CD8-positive, alpha-beta memory T cell (primary cell): ENCODE data around the gene PRRT3. TPM values are rescaled to one million over a fixed set of nuclear protein-coding genes. Genes with fewer than 3 reads are reported as not detected.
A peak's percentile ranks its signal among the peaks of the same experiment; 100 is the strongest.

Experiments
- CTCF ChIA-PET: fragments of 350-600 bp; sonication (Branson Sonifier 250); formaldehyde crosslinking; loops from one replicate; lab custom pipeline; 2021; ENCODE audit warnings: antibody characterized with exemption; lab: Charles Lee
- POLR2A ChIA-PET: fragments of 350-600 bp; sonication (Branson Sonifier 250); formaldehyde crosslinking; loops from one replicate; lab custom pipeline; 2021; ENCODE audit warnings: antibody characterized with exemption; lab: Charles Lee
- DNase-seq, 5 donors: peaks; one replicate each; pipeline versions ENCODE4 v3.0.0 to v3.0.0-alpha.2; 2020 to 2022; ENCODE audit warnings: mixed read lengths in 1 of 5
- H3K27ac ChIP-seq: one replicate; pipeline ENCODE4 v1.7.0; 2013; ENCODE audit warnings: low read depth, mild to moderate bottlenecking, low read length, moderate library complexity
- H3K27me3 ChIP-seq: 2 replicates; pipeline ENCODE4 v1.7.0; 2013; ENCODE audit warnings: low read length, mild to moderate bottlenecking; ENCODE audit not compliant: insufficient read depth, poor library complexity, severe bottlenecking
- H3K36me3 ChIP-seq: 2 replicates; pipeline ENCODE4 v1.7.0; 2013; ENCODE audit warnings: mild to moderate bottlenecking, low read length, moderate library complexity; ENCODE audit not compliant: insufficient read depth
- H3K4me1 ChIP-seq: 2 replicates; pipeline ENCODE4 v1.7.0; 2013; ENCODE audit warnings: mild to moderate bottlenecking, low read length, moderate library complexity; ENCODE audit not compliant: insufficient read depth
- H3K4me3 ChIP-seq: 2 replicates; pipeline ENCODE4 v1.7.0; 2013; ENCODE audit warnings: mild to moderate bottlenecking, low read length
- H3K9me3 ChIP-seq: 2 replicates; pipeline ENCODE4 v1.7.0; 2013; ENCODE audit warnings: mild to moderate bottlenecking, low read length
- H3K27ac Mint-ChIP-seq, 8 donors: one replicate each; pipeline ENCODE4 v1.8.0; 2020 to 2021; ENCODE audit warnings: mixed read lengths in 8 of 8, mild to moderate bottlenecking in 6 of 8, inconsistent platforms in 3 of 8, moderate library complexity in 3 of 8
- H3K27me3 Mint-ChIP-seq, 2 donors: one replicate each; pipeline ENCODE4 v1.8.0; 2020 to 2021; ENCODE audit warnings: mixed read lengths in 2 of 2, mild to moderate bottlenecking in 1 of 2, moderate library complexity in 1 of 2
- H3K36me3 Mint-ChIP-seq, 3 donors: one replicate each; pipeline ENCODE4 v1.8.0; 2020 to 2021; ENCODE audit warnings: mixed read lengths in 3 of 3, inconsistent platforms in 1 of 3, mild to moderate bottlenecking in 1 of 3
- H3K4me1 Mint-ChIP-seq, 3 donors: one replicate each; pipeline ENCODE4 v1.8.0; 2020 to 2021; ENCODE audit warnings: mixed read lengths in 3 of 3, inconsistent platforms in 1 of 3, mild to moderate bottlenecking in 1 of 3
- H3K4me3 Mint-ChIP-seq, 7 donors: one replicate each; pipeline ENCODE4 v1.8.0; 2020 to 2021; ENCODE audit warnings: mixed read lengths in 7 of 7, mild to moderate bottlenecking in 6 of 7, moderate library complexity in 4 of 7, inconsistent platforms in 2 of 7
- H3K9me3 Mint-ChIP-seq, 5 donors: one replicate each; pipeline ENCODE4 v1.8.0; 2020 to 2022; ENCODE audit warnings: mixed read lengths in 5 of 5, mild to moderate bottlenecking in 3 of 5, moderate library complexity in 2 of 5, inconsistent platforms in 1 of 5
- polyA plus RNA-seq: library from polyadenylated mRNA; unstranded; fragments of 300-500 nt; fragmentation: Illumina TruSeq; gene quantifications from one replicate; pipeline ENCODE4 v1.2.3, GENCODE V29; 2021
- total RNA-seq, 2 experiments: library from RNA; stranded (reverse); gene quantifications; one replicate each; pipeline ENCODE4 v1.2.3, GENCODE V29; 2021

The PRRT3 gene
- total and polyA plus RNA-seq, 3 experiments from 2014 or later: 5.4 to 12.3 (median 12.1) TPM

GRCh38 chr3:9912294-9912935 is 39.8 kb downstream of the PRRT3 start:
- Mint-ChIP-seq H3K27ac (peak overlapping the region in 3 of 8 donors; percentile 7 to 28 (median 19)), H3K27me3 (peaks cover 7 to 16% of the 10 kb centered on the region in 2 donors), H3K9me3 (no peaks in the 10 kb centered on the region), H3K36me3 (peaks cover 0 to 2% (median 2%) of the 10 kb centered on the region in 3 donors), H3K4me1 (peaks cover 7 to 21% (median 15%) of the 10 kb centered on the region in 3 donors), H3K4me3 (peak overlapping the region in 1 of 7 donors; percentile 7)
- Histone ChIP-seq H3K36me3 (no peaks in the 10 kb centered on the region), H3K4me1 (peaks cover 9% of the 10 kb centered on the region), H3K27ac (no peak overlapping the region), H3K27me3 (no peaks in the 10 kb centered on the region), H3K4me3 (no peak overlapping the region), H3K9me3 (no peaks in the 10 kb centered on the region)
- ChIA-PET CTCF (interaction anchor here (0.6 to 2.7 kb wide), 4 partner anchors 10 to 74 kb away, joined by 3 to 11 read pairs (median 6); partner anchors contain the start of genes CRELD1, EMC3 and JAGN1), POLR2A (interaction anchor here (2.1 kb wide), 1 partner anchor 22 kb away, joined by 4 read pairs; the partner anchor contains the start of gene JAGN1)
- DNase-seq: no peak

- no peak overlapping the region for H3K4me3 Mint-ChIP-seq
- H3K4me1 Mint-ChIP-seq: peaks cover 7 to 20% (median 15%) of the 10 kb centered on the region in 3 donors
- peak overlapping the region in 2 of 8 donors; percentile 19 to 28 for H3K27ac Mint-ChIP-seq
- peaks cover 9% of the 10 kb centered on the region for H3K4me1 ChIP-seq
- DNase-seq: no peak
- H3K27me3 Mint-ChIP-seq: peaks cover 7 to 16% of the 10 kb centered on the region in 2 donors
- no peaks in the 10 kb centered on the region for H3K9me3 ChIP-seq
- H3K27me3 ChIP-seq: no peaks in the 10 kb centered on the region
- ChIA-PET CTCF (interaction anchor here (1.4 to 1.7 kb wide), 3 partner anchors 22 to 75 kb away, joined by 3 to 10 read pairs (median 4); partner anchors contain the start of genes CRELD1, EMC3 and JAGN1), POLR2A (no interaction called here)
- H3K9me3 Mint-ChIP-seq: no peaks in the 10 kb centered on the region
- no peak overlapping the region for H3K27ac ChIP-seq
- H3K36me3 Mint-ChIP-seq: peaks cover 0 to 2% (median 2%) of the 10 kb centered on the region in 3 donors
- no peak overlapping the region for H3K4me3 ChIP-seq
- no peaks in the 10 kb centered on the region for H3K36me3 ChIP-seq
Observed at GRCh38 chr3:9911863-9912262, 40.3 kb downstream of the PRRT3 start.

- Histone ChIP-seq H3K4me3 (no peak overlapping the region), H3K36me3 (no peaks in the 10 kb centered on the region), H3K9me3 (no peaks in the 10 kb centered on the region), H3K27me3 (no peaks in the 10 kb centered on the region), H3K4me1 (no peaks in the 10 kb centered on the region), H3K27ac (no peak overlapping the region)
- peak overlapping the region in 3 of 8 donors; percentile 4 to 56 (median 23) for H3K27ac Mint-ChIP-seq
- peaks cover 0 to 2% (median 2%) of the 10 kb centered on the region in 3 donors for H3K36me3 Mint-ChIP-seq
- peaks cover 4 to 8% (median 8%) of the 10 kb centered on the region in 3 donors for H3K4me1 Mint-ChIP-seq
- no peak for DNase-seq
- ChIA-PET CTCF (interaction anchor here (0.9 kb wide), 1 partner anchor 165 kb away, joined by 3 read pairs; no protein-coding TSS in a partner anchor), POLR2A (no interaction called here)
- no peaks in the 10 kb centered on the region for H3K9me3 Mint-ChIP-seq
- H3K27me3 Mint-ChIP-seq: peaks cover 3 to 16% of the 10 kb centered on the region in 2 donors
- no peak overlapping the region for H3K4me3 Mint-ChIP-seq
Observed at GRCh38 chr3:9909221-9910013, 42.8 kb downstream of the PRRT3 start.

GRCh38 chr3:9908286-9908685 is 43.9 kb downstream of the PRRT3 start:
- H3K36me3 ChIP-seq: no peaks in the 10 kb centered on the region
- no peak overlapping the region for H3K4me3 ChIP-seq
- ChIA-PET POLR2A (no interaction called here), CTCF (interaction anchor here (0.9 kb wide), 1 partner anchor 164 kb away, joined by 3 read pairs; no protein-coding TSS in a partner anchor)
- peaks cover 7 to 16% (median 12%) of the 10 kb centered on the region in 3 donors for H3K4me1 Mint-ChIP-seq
- no peak overlapping the region for H3K4me3 Mint-ChIP-seq
- peaks cover 3% of the 10 kb centered on the region for H3K4me1 ChIP-seq
- no peaks in the 10 kb centered on the region for H3K27me3 ChIP-seq
- peaks cover 3 to 9% of the 10 kb centered on the region in 2 donors for H3K27me3 Mint-ChIP-seq
- H3K9me3 Mint-ChIP-seq: no peaks in the 10 kb centered on the region
- no peaks in the 10 kb centered on the region for H3K9me3 ChIP-seq
- no peak overlapping the region for H3K27ac ChIP-seq
- DNase-seq: no peak
- peaks cover 0 to 2% (median 2%) of the 10 kb centered on the region in 3 donors for H3K36me3 Mint-ChIP-seq
- no peak overlapping the region for H3K27ac Mint-ChIP-seq

GRCh38 chr3:9906480-9906879 is 45.7 kb downstream of the PRRT3 start:
- POLR2A ChIA-PET: no interaction called here
- Histone ChIP-seq H3K4me3 (no peak overlapping the region), H3K36me3 (no peaks in the 10 kb centered on the region), H3K4me1 (peaks cover 19% of the 10 kb centered on the region), H3K27me3 (no peaks in the 10 kb centered on the region), H3K27ac (no peak overlapping the region), H3K9me3 (no peaks in the 10 kb centered on the region)
- peaks cover 14 to 24% (median 21%) of the 10 kb centered on the region in 3 donors for H3K4me1 Mint-ChIP-seq
- H3K27me3 Mint-ChIP-seq: peaks cover 0 to 4% of the 10 kb centered on the region in 2 donors
- no peak overlapping the region for H3K27ac Mint-ChIP-seq
- no peak for DNase-seq
- no peak overlapping the region for H3K4me3 Mint-ChIP-seq
- H3K36me3 Mint-ChIP-seq: peaks cover 0 to 2% (median 2%) of the 10 kb centered on the region in 3 donors
- H3K9me3 Mint-ChIP-seq: no peaks in the 10 kb centered on the region
- CTCF ChIA-PET: no interaction called here

- Histone ChIP-seq H3K36me3 (no peaks in the 10 kb centered on the region), H3K9me3 (no peaks in the 10 kb centered on the region), H3K4me3 (no peak overlapping the region), H3K27ac (no peak overlapping the region), H3K27me3 (no peaks in the 10 kb centered on the region), H3K4me1 (peaks cover 19% of the 10 kb centered on the region)
- Mint-ChIP-seq H3K36me3 (no peaks in the 10 kb centered on the region), H3K4me3 (peak overlapping the region in 3 of 7 donors; percentile 82 to 88 (median 82)), H3K27me3 (no peaks in the 10 kb centered on the region), H3K27ac (peak overlapping the region in 3 of 8 donors; percentile 58 to 89 (median 88)), H3K9me3 (no peaks in the 10 kb centered on the region), H3K4me1 (peaks cover 17 to 28% (median 24%) of the 10 kb centered on the region in 3 donors)
- DNase-seq: no peak
- CTCF ChIA-PET: no interaction called here
- POLR2A ChIA-PET: no interaction called here
Observed at GRCh38 chr3:9903904-9904303, 48.3 kb downstream of the PRRT3 start.

GRCh38 chr3:9903238-9903624 is 49.0 kb downstream of the PRRT3 start:
- H3K36me3 ChIP-seq: no peaks in the 10 kb centered on the region
- H3K9me3 ChIP-seq: no peaks in the 10 kb centered on the region
- H3K9me3 Mint-ChIP-seq: no peaks in the 10 kb centered on the region
- peaks cover 18 to 33% (median 25%) of the 10 kb centered on the region in 3 donors for H3K4me1 Mint-ChIP-seq
- CTCF ChIA-PET: no interaction called here
- H3K27me3 Mint-ChIP-seq: no peaks in the 10 kb centered on the region
- no peaks in the 10 kb centered on the region for H3K27me3 ChIP-seq
- POLR2A ChIA-PET: interaction anchor here (0.5 kb wide), 1 partner anchor 269 kb away, joined by 8 read pairs; no protein-coding TSS in a partner anchor
- no peak overlapping the region for H3K4me3 ChIP-seq
- H3K36me3 Mint-ChIP-seq: no peaks in the 10 kb centered on the region
- DNase-seq: no peak
- H3K4me1 ChIP-seq: peaks cover 19% of the 10 kb centered on the region
- H3K27ac ChIP-seq: no peak overlapping the region
- H3K27ac Mint-ChIP-seq: peak overlapping the region in 7 of 8 donors; percentile 58 to 89 (median 74)
- H3K4me3 Mint-ChIP-seq: peak overlapping the region; percentile 52 to 88 (median 82)
